HEK293 (cell line): ENCODE data around the gene BIN2.
"Not testable (repeated sequence)": the region's sequence is repeated elsewhere in the genome, so short reads cannot be mapped to it uniquely, and the experiment has no call there.

Source experiments
- CTCF ChIA-PET: fragments of 350-600 bp; formaldehyde crosslinking; extraction: SDS; loops from one replicate; lab custom pipeline; 2021; ENCODE audit warnings: antibody characterized with exemption; lab: Yijun Ruan, JAX
- POLR2A ChIA-PET: fragments of 300-600 bp; formaldehyde crosslinking; extraction: SDS; loops from one replicate; lab custom pipeline; 2020; ENCODE audit warnings: antibody characterized with exemption, inconsistent platforms; lab: Yijun Ruan, JAX
- H3K27ac ChIP-seq: fragments of 200-500 bp; sonication (Bioruptor generic); 2 replicates; pipeline ENCODE4 v1.5.1; 2014; ENCODE audit warnings: low read depth, low read length, control low read depth, inconsistent platforms; ENCODE audit errors: extremely low read depth
- H3K36me3 ChIP-seq, 2 experiments: fragments of 200-500 bp in 1 of 2; sonication (Bioruptor generic) in 1 of 2; 1 replicate in 1 of 2; 2 replicates in 1 of 2; pipeline ENCODE4 v1.5.1; 2014 to 2017; ENCODE audit warnings: inconsistent platforms in 2 of 2, low read length in 2 of 2; ENCODE audit not compliant: control insufficient read depth in 2 of 2, insufficient read depth in 1 of 2
- H3K4me1 ChIP-seq: fragments of 200-500 bp; sonication (Bioruptor generic); 2 replicates; pipeline ENCODE4 v1.5.1; 2014; ENCODE audit warnings: mild to moderate bottlenecking, low read length, inconsistent platforms; ENCODE audit not compliant: control insufficient read depth, insufficient read depth
- H3K4me3 ChIP-seq: 2 replicates; pipeline ENCODE4 v1.5.1; 2011; ENCODE audit warnings: low read depth, mild to moderate bottlenecking, control low read depth, low read length, moderate library complexity
- H3K9me3 ChIP-seq: fragments of 200-500 bp; sonication (Bioruptor generic); 2 replicates; pipeline ENCODE4 v1.5.1; 2014; ENCODE audit warnings: low read depth, low read length, inconsistent platforms; ENCODE audit not compliant: control insufficient read depth, insufficient read depth
- ATF2 ChIP-seq: fragments of 450-650 bp; formaldehyde crosslinking; IDR thresholded peaks from 2 replicates; pipeline ENCODE4 v1.5.1; 2016; ENCODE audit warnings: missing biosample characterization, missing genetic modification characterization, low read depth
- PRDM1 ChIP-seq: fragments of 450-650 bp; formaldehyde crosslinking; IDR thresholded peaks from 2 replicates; pipeline ENCODE4; 2016; ENCODE audit warnings: missing biosample characterization, missing genetic modification characterization
- SCRT2 ChIP-seq: fragments of 450-650 bp; formaldehyde crosslinking; IDR thresholded peaks from 2 replicates; pipeline ENCODE4 v1.5.1; 2016; ENCODE audit warnings: missing biosample characterization, missing genetic modification characterization
- ZBTB1 ChIP-seq: fragments of 450-650 bp; formaldehyde crosslinking; IDR thresholded peaks from 2 replicates; pipeline ENCODE4 v1.5.1; 2016; ENCODE audit warnings: missing biosample characterization, missing genetic modification characterization
- ZEB2 ChIP-seq: fragments of 450-650 bp; formaldehyde crosslinking; IDR thresholded peaks from 2 replicates; pipeline ENCODE4 v1.5.1; 2016; ENCODE audit warnings: missing biosample characterization, missing genetic modification characterization
- ZFP41 ChIP-seq: fragments of 450-650 bp; formaldehyde crosslinking; IDR thresholded peaks from 2 replicates; pipeline ENCODE4 v1.5.1; 2016; ENCODE audit warnings: missing biosample characterization, missing genetic modification characterization, borderline replicate concordance
- ZNF23 ChIP-seq: fragments of 450-650 bp; formaldehyde crosslinking; IDR thresholded peaks from 2 replicates; pipeline ENCODE4 v1.5.1; 2016; ENCODE audit warnings: missing biosample characterization, missing genetic modification characterization, borderline replicate concordance
- ZNF24 ChIP-seq: fragments of 450-650 bp; formaldehyde crosslinking; IDR thresholded peaks from 2 replicates; pipeline ENCODE4 v1.5.1; 2016; ENCODE audit warnings: missing biosample characterization, missing genetic modification characterization
- ZNF48 ChIP-seq: fragments of 450-650 bp; formaldehyde crosslinking; IDR thresholded peaks from 2 replicates; pipeline ENCODE4 v1.5.1; 2016; ENCODE audit warnings: missing biosample characterization, missing genetic modification characterization
- ZNF785 ChIP-seq: fragments of 450-650 bp; formaldehyde crosslinking; IDR thresholded peaks from 2 replicates; pipeline ENCODE4 v1.5.1; 2016; ENCODE audit warnings: missing biosample characterization, missing genetic modification characterization
- ZSCAN30 ChIP-seq: fragments of 450-650 bp; IDR thresholded peaks from 2 replicates; pipeline ENCODE4 v1.5.1; 2018; ENCODE audit warnings: missing biosample characterization, mild to moderate bottlenecking, missing genetic modification characterization, moderate library complexity

BIN2 gene

GRCh38 chr12:51295651-51296050, 28.3 kb downstream of the BIN2 start (continued):
- no peak for TF ChIP-seq PRDM1 (tag by site-specific recombination)

GRCh38 chr12:51294097-51294496, 29.9 kb downstream of the BIN2 start:
- H3K36me3 ChIP-seq, H3K9me3 ChIP-seq, POLR2A ChIA-PET, H3K4me3 ChIP-seq, H3K4me1 ChIP-seq, H3K27ac ChIP-seq: not testable (repeated sequence)
- CTCF ChIA-PET: interaction anchor here (0.6 to 0.7 kb wide), 3 partner anchors 27 to 185 kb away, joined by 3 to 4 read pairs (median 3); no protein-coding TSS in a partner anchor

GRCh38 chr12:51293696-51294095, 30.3 kb downstream of the BIN2 start:
- H3K4me1 ChIP-seq: no peaks in the 10 kb centered on the region
- no peak for TF ChIP-seq ZBTB1 (tag by site-specific recombination)
- TF ChIP-seq ZNF785 (tag by site-specific recombination): no peak
- TF ChIP-seq ZNF23 (tag by site-specific recombination): no peak
- TF ChIP-seq ZFP41 (tag by site-specific recombination): no peak
- no peak for TF ChIP-seq ZSCAN30
- H3K9me3 ChIP-seq: no peaks in the 10 kb centered on the region
- no peak overlapping the region for H3K4me3 ChIP-seq
- no peak overlapping the region for H3K27ac ChIP-seq
- H3K36me3 ChIP-seq: no peaks in the 10 kb centered on the region
- POLR2A ChIA-PET: no interaction called here
- CTCF ChIA-PET: interaction anchor here (0.6 to 0.7 kb wide), 4 partner anchors 28 to 188 kb away, joined by 3 to 4 read pairs (median 3); no protein-coding TSS in a partner anchor

GRCh38 chr12:51291603-51292513, 32.1 kb downstream of the BIN2 start:
- H3K9me3 ChIP-seq, H3K4me1 ChIP-seq, H3K27ac ChIP-seq, H3K36me3 ChIP-seq, H3K4me3 ChIP-seq: not testable (repeated sequence)
- POLR2A ChIA-PET: interaction anchor here (0.5 to 0.6 kb wide), 2 partner anchors 15 to 44 kb away, joined by 3 to 6 read pairs; no protein-coding TSS in a partner anchor
- CTCF ChIA-PET: interaction anchor here (0.6 to 1.0 kb wide), 5 partner anchors 44 to 215 kb away, joined by 3 to 5 read pairs (median 3); no protein-coding TSS in a partner anchor

- CTCF ChIA-PET: interaction anchor here (0.5 kb wide), 1 partner anchor 15 kb away, joined by 3 read pairs; no protein-coding TSS in a partner anchor
- no peak overlapping the region for H3K4me3 ChIP-seq
- no peaks in the 10 kb centered on the region for H3K4me1 ChIP-seq
- no peaks in the 10 kb centered on the region for H3K36me3 ChIP-seq
- no peaks in the 10 kb centered on the region for H3K9me3 ChIP-seq
- no peak overlapping the region for H3K27ac ChIP-seq
- POLR2A ChIA-PET: no interaction called here
- no peak for TF ChIP-seq ZNF24 (tag by site-specific recombination)
- TF ChIP-seq ZEB2 (tag by site-specific recombination): 0 out of 2 replicates have a peak, but pooled peaks have one; percentile 16
- TF ChIP-seq, all 188 proteins: peak for 1
These were observed 38.1 kb downstream of the BIN2 start for GRCh38 chr12:51285843-51286242.

GRCh38 chr12:51281202-51281924, 42.6 kb downstream of the BIN2 start:
- H3K4me3 ChIP-seq: no peak overlapping the region
- H3K36me3 ChIP-seq: no peaks in the 10 kb centered on the region
- no peaks in the 10 kb centered on the region for H3K4me1 ChIP-seq
- peak; percentile 91 for TF ChIP-seq SCRT2 (tag by site-specific recombination)
- no peak for TF ChIP-seq ZNF48
- TF ChIP-seq ATF2 (tag by site-specific recombination): peak; percentile 59; the same call in 1 of the 2 replicates
- no peaks in the 10 kb centered on the region for H3K9me3 ChIP-seq
- no peak overlapping the region for H3K27ac ChIP-seq
- ChIA-PET CTCF (interaction anchor here (0.6 to 1.5 kb wide), 4 partner anchors 17 to 60 kb away, joined by 3 to 4 read pairs (median 3); no protein-coding TSS in a partner anchor), POLR2A (interaction anchor here (0.9 kb wide), 1 partner anchor 10 kb away, joined by 3 read pairs; no protein-coding TSS in a partner anchor)
